Fibroblast of skin of left quadriceps (primary cell): ENCODE results near the gene SYTL5.

Experiments
- DNase-seq, 2 experiments: peaks; one replicate each; pipeline ENCODE4 v3.0.0-alpha.2; 2013; ENCODE audit warnings: low read depth in 2 of 2

The SYTL5 gene

GRCh38 chrX:38089173-38089982 is 83.0 kb downstream of the SYTL5 start:
- DNase-seq = no peak

- DNase-seq = no peak
Measured at GRCh38 chrX:38095971-38096529, 89.7 kb downstream of the SYTL5 start.

- no peak for DNase-seq
Measured at GRCh38 chrX:38099688-38100087, 93.3 kb downstream of the SYTL5 start.

DNA sequence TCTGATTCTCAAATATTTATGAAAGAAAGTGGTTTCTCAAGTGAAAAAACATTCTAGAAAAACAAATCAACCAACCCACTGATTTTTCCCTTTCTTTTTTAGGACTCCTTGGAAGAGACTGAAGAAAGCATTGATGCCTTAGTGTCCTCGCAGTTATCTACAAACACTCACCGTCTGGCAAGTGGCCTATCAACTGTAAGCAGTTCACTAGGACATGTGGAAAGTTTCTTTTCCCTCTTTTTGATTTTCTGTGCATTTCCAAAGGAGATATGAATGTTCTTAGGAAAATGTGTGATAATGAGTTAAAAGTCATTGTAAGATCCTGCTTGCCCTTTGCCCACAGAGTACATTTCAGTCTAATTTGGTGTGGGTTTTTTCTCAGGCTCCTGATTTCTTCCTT is 95.9 kb downstream of the SYTL5 start:
- DNase-seq = no peak

GRCh38 chrX:38102875-38103274 is 96.5 kb downstream of the SYTL5 start:
- DNase-seq = no peak

GRCh38 chrX:38103857-38104812 is 97.8 kb downstream of the SYTL5 start:
- no peak for DNase-seq

GRCh38 chrX:38105216-38105725 is 98.9 kb downstream of the SYTL5 start:
- DNase-seq = no peak

DNA sequence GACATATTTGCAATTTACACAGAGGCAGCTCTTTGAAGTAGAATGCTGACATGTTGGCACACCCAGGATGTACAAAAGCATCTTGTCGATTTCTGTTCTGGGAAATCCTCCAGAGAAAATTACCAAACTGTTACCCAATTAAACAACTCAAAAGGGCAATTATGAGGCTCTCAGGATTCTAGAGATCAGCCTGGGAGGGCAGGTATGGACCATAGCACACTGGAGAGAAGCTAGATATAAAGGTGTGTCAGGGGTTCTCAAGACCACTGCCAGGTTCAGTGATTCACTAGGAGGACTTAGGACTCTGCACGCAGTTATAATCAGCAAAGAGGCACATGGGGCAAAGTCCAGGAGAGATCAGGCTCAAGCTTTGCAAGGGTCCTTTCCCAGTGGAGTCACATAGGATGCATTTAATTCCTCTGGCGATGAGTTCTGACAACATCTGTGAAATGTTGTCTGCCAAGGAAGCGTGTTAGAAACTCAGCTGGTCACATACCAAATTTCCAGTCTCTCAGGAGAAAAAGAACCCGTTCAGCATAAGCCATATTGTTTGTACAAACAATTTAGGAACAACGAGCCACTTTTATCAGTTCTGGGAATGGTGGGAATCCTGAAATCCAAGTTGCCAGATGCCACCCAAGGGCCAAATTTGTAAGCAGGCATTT is 100.8 kb downstream of the SYTL5 start:
- no peak for DNase-seq

GRCh38 chrX:38108364-38108763 is 102.0 kb downstream of the SYTL5 start:
- DNase-seq = no peak

- DNase-seq = no peak
Measured at GRCh38 chrX:38109042-38109898, 102.9 kb downstream of the SYTL5 start.

- DNase-seq = no peak
Measured at GRCh38 chrX:38110231-38110630, 103.9 kb downstream of the SYTL5 start.

DNA sequence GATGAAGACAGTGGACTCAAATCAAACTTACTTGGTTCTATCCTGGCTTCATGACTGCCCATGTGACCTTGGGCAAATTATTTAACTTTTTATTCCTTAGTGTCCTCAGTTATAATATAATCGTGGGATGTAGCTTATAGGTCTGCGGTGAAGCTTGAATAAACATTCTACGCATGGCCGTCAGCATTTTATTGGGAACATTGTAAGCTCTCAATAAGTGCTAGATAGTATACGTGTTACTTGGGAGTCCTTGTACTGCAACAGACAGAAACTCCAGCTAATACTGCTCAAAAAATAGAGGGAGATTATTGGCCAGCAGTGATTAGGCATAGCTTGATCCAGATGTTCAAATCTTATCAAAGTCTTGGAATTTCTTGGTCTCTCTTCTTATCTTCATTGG is 104.8 kb downstream of the SYTL5 start:
- no peak for DNase-seq

- no peak for DNase-seq
Measured at GRCh38 chrX:38112566-38112965, 106.2 kb downstream of the SYTL5 start.

DNA sequence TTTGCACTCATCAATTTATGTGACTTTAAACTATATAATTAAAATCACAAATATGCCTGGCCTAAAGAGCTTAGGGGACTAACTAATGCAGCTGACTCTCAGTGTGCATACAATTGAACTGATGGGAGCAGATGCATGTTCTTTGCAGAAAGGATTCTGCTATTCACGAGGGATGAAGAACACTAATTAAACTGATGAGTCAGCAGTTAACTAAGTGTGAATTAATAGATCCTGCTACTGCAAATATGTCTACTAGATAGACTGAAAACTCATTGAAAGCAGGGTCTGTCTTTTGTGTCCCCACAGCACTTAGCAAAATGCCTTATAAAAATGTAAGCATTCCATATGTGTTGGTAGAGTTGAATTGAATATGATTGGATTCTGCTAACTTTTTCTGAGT is 110.4 kb downstream of the SYTL5 start:
- no peak for DNase-seq

DNA sequence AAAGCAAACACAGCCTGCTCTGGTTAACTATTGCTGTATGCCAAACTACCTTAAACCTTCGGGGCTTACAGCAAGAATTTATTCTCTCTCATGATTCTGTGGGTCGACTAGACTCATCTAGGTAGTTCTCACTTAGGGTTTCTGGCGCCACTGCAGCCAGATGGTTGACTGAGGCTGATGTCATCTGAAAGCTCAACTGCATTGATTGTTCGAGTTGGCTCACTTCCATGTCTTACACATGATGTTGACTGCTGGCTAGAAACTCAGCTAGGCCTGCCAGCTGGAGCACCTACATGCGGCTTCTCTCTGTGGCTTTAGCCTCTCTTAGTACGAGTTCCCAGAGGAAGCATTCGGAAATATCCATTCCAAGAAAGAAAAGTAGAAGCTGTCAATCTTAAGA is 111.1 kb downstream of the SYTL5 start:
- DNase-seq = no peak

DNA sequence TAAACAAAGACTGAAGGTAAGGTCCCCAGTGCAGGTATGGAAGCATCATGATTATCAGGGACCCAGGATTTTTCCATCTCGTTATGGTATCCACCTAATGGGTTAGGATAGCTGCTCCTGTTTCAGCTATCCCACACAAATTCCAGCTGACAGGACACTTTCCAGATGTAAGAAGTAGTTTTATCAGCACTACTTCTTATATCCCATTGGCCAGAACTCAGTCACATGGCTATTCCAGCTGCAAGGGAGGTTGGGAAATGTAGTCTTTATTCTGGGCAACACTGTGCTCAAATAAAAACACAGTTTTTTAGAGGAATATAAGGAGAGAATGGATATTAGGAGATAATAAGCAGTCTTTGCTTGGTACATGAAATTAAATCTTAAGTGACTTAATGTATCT is 117.6 kb downstream of the SYTL5 start:
- no peak for DNase-seq

- no peak for DNase-seq
Measured at GRCh38 chrX:38126179-38126578, 119.8 kb downstream of the SYTL5 start.

DNA sequence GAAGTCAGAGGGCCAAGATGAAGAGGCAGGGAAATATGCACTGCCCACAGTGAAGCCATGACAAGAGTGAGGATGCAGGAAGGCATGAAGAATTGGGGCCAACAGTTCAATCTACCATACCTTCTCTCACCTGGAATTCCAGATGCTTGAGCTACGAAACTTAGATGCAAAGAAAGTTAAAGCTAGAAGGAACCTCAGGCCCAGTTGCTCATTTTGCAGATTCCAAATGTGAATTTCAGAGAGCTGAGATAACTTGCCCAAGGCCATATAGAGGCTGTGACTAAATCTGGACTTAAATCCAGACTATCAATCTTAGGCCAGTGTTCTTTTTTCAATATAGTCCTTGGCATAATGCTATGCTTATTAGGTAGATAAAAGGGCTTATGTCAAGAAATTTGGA is 121.6 kb downstream of the SYTL5 start:
- DNase-seq = no peak

DNA sequence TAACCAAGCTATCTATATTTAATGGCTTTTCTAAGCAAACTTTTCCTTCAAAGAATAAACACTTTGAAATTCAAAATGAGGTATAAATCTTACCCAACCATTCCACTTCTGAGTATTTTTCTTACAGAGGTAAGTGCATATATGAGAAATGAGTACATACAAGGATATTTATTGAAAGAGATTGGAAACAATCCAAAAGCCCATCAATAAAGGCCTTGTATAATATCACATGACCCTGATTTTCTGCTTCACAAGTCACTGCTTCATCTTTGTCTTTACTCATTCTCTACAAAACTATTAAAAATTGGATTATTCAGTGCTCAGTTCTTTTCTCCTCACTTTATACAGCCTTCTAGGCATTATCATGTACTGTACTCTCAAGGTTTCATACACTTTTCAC is 123.0 kb downstream of the SYTL5 start:
- no peak for DNase-seq

GRCh38 chrX:38138157-38138891 is 132.0 kb downstream of the SYTL5 start:
- no peak for DNase-seq
